GM18508 (cell line): Measurements from ENCODE around the gene POMT1.

ENCODE experiments used
- ATAC-seq: cut with Tn5 transposase; IDR thresholded peaks from one replicate; pipeline ENCODE4 v1.9.1; 2021; ENCODE audit warnings: moderate number of reproducible peaks; ENCODE audit not compliant: insufficient read depth, unreplicated experiment

POMT1 gene

GRCh38 chr9:131476777-131477345 is 25.9 kb upstream of the POMT1 start:
- ATAC-seq: no peak

DNA sequence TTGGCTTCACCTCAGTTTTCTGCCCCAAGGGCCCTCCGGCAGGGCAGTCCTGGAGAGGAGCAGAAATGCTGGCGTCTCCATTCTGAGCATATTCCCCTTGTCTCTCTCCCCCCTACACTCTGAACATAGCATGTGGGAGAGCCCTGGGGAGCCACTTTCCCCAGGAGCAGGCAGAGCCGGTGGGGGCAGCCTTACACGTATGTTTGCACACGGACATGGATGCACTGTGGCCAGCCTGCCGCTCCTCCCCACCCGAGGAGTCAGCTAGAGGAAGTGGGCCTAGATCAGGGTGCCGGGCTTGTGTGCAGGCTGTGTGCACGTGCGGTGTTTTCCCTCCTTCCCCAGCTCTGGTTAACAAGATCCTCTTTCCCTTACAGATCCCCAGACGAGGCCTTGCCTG is 25.4 kb upstream of the POMT1 start:
- ATAC-seq: no peak

- ATAC-seq: no peak
These were observed 24.8 kb upstream of the POMT1 start for GRCh38 chr9:131477816-131478419.

DNA sequence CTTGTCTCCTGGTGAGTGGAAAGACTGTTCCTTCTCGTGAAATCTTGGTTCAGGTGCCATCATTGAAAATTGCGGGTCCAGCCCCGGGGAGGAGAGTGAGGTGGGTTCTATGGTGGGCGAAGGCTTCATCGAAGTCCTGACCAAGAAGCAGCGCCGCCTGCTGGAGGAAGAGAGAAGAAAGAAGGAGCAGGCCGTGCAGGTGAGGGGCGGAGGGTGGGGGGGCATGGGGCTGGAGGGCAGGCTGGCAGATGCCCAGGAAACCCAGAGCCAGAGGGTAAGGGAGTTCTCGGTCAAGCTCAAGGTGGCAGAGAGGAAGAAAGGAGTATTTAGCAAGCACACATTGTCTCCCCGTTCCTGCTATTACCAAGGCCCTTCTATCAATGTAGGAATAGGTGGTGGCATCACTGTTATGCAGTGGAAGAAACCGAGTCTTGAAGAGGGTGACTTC is 24.3 kb upstream of the POMT1 start:
- no peak for ATAC-seq

GRCh38 chr9:131478911-131479310 is 23.8 kb upstream of the POMT1 start:
- no peak for ATAC-seq

- no peak for ATAC-seq
These were observed 22.5 kb upstream of the POMT1 start for GRCh38 chr9:131480258-131480657.

GRCh38 chr9:131481441-131482342 is 21.0 kb upstream of the POMT1 start:
- ATAC-seq: no peak

- no peak for ATAC-seq
These were observed 20.2 kb upstream of the POMT1 start for GRCh38 chr9:131482343-131483006.

DNA sequence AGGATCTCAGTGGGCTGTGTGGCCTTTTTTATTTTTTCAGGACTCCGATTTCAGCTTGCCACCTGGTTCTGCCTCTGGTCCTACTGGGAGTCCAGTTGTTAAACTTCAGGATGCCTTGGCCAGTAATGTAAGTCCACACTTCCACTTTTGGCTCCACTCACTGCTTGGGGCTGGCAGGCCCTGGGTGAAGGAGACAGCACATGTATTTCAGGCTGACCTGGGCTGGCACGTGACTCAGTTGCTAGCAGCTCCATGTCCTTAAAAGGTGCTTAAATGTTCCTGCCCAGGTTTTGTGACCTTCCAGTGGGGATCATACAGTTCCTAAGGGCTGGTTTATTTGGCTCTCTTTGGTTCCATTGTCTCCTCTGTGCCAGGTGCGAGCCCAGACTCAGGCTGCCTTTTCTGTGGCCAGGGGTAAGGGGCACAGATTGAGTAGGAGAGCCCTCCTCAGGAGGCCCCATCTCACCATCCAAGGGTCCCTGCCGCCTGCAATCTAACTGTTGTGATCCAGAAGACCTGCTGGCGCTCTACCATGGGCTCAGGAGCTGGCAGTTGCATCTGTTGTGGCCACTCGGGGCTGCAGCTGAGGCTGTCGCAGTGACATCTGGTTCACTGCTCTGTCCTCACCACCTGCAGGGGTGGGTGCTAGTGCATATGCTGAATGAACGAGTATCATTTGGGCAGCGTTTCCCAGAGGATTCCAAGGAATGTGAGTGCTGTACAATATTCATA is 19.2 kb upstream of the POMT1 start:
- ATAC-seq: no peak

GRCh38 chr9:131484051-131484445 is 18.7 kb upstream of the POMT1 start:
- no peak for ATAC-seq

- no peak for ATAC-seq
These were observed 18.0 kb upstream of the POMT1 start for GRCh38 chr9:131484560-131485185.

- ATAC-seq: no peak
These were observed 17.5 kb upstream of the POMT1 start for GRCh38 chr9:131485206-131485605.

DNA sequence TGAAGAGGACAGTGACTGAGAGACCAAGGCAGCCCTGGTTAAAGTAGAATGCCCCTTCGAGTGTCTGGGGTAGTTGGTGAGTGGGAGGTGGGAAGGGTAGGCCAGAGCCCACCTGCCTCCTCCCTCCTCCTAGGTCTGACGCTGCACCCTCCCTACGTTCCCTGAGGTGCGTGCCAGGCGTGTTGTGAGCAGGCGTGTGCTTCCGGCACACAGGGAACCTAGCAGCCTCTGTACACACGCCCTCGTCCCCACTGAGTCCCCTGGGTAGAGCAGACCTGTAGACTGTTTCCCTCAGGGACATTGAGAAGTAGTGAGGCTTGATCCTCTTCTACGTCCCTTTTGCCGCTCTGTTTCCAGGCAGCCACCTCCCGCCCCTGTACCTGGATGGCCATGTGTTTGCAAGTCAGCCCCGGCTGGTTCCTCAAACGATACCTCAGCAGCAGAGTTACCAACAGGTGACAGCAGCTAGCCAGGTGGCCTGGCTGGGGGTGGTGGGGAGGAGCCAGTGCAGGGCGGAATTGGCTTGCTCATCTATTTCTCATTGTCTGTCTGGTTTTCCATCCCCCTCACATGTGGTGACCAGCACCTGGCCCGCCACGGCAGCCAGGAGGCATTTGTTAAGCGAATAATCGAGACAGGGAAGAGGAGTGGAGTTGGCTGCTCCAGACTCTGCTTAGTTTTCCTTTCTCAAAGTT is 16.8 kb upstream of the POMT1 start:
- ATAC-seq: no peak

DNA sequence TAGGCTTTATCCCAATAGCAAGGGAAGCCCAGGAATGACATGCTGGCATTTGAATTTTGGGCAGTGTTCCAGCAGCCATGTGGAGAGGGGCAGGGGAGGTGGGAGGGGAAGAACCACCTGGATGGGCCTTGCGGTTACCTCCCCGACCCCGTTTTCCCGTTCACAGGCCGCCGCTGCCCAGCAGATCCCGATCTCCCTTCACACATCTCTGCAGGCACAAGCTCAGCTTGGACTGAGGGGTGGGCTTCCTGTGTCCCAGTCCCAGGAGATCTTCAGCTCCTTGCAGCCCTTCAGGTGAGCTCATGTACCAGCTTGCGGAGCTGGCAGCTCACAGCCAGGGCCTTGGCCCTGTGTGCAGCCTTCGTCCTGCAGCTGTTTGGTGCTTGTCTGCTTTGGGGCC is 15.7 kb upstream of the POMT1 start:
- no peak for ATAC-seq

- ATAC-seq: no peak
These were observed 15.1 kb upstream of the POMT1 start for GRCh38 chr9:131487621-131488031.

GRCh38 chr9:131490514-131490913 is 12.2 kb upstream of the POMT1 start:
- no peak for ATAC-seq

DNA sequence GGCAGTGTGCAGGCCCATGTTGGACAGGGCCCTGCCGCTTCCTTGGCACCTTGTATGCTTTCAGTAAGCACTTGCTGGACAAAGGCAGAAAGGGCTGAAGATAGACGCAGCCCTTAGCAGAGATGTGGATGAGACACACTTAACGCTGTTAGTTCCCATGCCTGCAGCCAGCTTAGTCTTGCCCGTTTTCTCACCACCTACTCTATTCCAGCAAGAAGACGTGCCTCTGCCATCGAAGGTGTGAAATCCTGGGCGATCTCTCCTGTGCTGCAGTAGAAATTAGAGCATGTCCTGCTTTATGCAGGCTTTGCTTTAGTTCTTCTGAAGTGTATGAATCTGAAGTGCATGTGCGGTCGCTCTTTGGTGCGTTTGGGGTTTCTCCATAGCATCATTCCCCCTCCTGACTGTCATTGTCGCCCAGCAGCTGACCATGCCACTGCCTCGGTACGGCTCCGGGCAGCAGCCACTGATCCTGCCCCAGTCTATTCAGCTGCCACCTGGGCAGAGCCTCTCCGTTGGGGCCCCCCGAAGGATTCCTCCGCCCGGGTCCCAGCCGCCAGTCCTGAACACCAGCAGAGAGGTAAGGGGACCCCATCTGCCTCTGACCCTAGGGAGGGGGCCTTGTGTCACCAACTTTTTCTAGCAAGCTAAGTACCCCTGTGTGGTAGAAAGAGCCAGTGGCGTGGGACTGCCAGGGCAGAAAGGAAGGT is 11.6 kb upstream of the POMT1 start:
- ATAC-seq: no peak

GRCh38 chr9:131492070-131492469 is 10.6 kb upstream of the POMT1 start:
- no peak for ATAC-seq
